ENCODE results near the gene ALDH2.

Gene ALDH2

GRCh38 chr12:111776836-111777344 lies 10.2 kb downstream of the ALDH2 start:
- no peak for DNase-seq (ENCODE audit: low read depth in 2 of 2)
- TF ChIP-seq, protein P1, sequence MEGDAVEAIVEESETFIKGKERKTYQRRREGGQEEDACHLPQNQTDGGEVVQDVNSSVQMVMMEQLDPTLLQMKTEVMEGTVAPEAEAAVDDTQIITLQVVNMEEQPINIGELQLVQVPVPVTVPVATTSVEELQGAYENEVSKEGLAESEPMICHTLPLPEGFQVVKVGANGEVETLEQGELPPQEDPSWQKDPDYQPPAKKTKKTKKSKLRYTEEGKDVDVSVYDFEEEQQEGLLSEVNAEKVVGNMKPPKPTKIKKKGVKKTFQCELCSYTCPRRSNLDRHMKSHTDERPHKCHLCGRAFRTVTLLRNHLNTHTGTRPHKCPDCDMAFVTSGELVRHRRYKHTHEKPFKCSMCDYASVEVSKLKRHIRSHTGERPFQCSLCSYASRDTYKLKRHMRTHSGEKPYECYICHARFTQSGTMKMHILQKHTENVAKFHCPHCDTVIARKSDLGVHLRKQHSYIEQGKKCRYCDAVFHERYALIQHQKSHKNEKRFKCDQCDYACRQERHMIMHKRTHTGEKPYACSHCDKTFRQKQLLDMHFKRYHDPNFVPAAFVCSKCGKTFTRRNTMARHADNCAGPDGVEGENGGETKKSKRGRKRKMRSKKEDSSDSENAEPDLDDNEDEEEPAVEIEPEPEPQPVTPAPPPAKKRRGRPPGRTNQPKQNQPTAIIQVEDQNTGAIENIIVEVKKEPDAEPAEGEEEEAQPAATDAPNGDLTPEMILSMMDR (IDR thresholded peaks at IDR 0.05; ENCODE audit: low read depth, low read length), result no peak
- H3K4me3 ChIP-seq (replicated peaks in 1 of 2; ENCODE audit: low read depth in 2 of 2, low read length in 2 of 2), result no peak overlapping the region

GRCh38 chr12:111777345-111778045 lies 10.8 kb downstream of the ALDH2 start:
- no peak for DNase-seq (ENCODE audit: low read depth in 2 of 2)
- TF ChIP-seq, protein P1 (IDR thresholded peaks at IDR 0.05; ENCODE audit: low read depth, low read length), result no peak
- H3K4me3 ChIP-seq (replicated peaks in 1 of 2; ENCODE audit: low read depth in 2 of 2, low read length in 2 of 2), result no peak overlapping the region

DNA sequence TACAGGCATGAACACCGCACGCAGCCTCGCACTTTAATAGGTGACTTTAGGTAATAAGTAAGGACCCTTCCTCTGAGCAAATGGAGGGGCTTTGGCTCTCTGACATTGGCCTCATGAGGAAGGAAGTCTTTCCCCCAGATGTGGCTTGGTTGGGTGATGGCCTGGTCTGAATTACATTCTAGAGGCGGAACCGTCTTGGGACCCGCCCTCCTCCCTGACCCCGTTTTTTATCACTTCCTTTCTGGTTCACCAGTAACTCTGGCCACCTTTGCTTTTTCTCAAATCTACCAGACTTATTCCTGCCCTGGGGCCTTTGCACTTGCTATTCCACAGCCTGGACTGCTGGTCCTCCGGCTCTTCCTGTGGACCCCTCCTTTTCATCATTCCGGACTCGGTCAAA lies 13.4 kb downstream of the ALDH2 start:
- H3K4me3 ChIP-seq (replicated peaks in 1 of 2; ENCODE audit: low read depth in 2 of 2, low read length in 2 of 2), result no peak overlapping the region
- no peak for DNase-seq (ENCODE audit: low read depth in 2 of 2)
- TF ChIP-seq, protein P1 (IDR thresholded peaks at IDR 0.05; ENCODE audit: low read depth, low read length), result no peak

GRCh38 chr12:111780615-111781014 lies 13.9 kb downstream of the ALDH2 start:
- no peak overlapping the region for H3K4me3 ChIP-seq (replicated peaks in 1 of 2; ENCODE audit: low read depth in 2 of 2, low read length in 2 of 2)
- DNase-seq (ENCODE audit: low read depth in 2 of 2), result no peak
- TF ChIP-seq, protein P1 (IDR thresholded peaks at IDR 0.05; ENCODE audit: low read depth, low read length), result no peak

- no peak overlapping the region for H3K4me3 ChIP-seq (replicated peaks in 1 of 2; ENCODE audit: low read depth in 2 of 2, low read length in 2 of 2)
- DNase-seq (ENCODE audit: low read depth in 2 of 2), result no peak
- TF ChIP-seq, protein P1 (IDR thresholded peaks at IDR 0.05; ENCODE audit: low read depth, low read length), result no peak
These were observed 14.4 kb downstream of the ALDH2 start for GRCh38 chr12:111781085-111781658.

DNA sequence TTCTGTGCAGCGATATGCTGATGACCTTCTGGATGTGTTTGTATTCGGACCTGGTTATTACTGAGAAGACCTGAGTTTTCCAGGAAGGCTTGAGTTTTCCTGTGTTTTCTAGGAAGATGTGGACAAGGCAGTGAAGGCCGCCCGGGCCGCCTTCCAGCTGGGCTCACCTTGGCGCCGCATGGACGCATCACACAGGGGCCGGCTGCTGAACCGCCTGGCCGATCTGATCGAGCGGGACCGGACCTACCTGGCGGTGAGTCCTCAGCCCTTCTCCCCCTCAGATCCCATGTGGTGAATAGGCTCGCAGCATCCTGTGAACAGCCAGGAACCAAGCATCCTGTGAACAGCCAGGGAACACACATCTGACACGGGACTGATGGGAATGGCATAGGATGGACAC lies 16.3 kb downstream of the ALDH2 start:
- H3K4me3 ChIP-seq (replicated peaks in 1 of 2; ENCODE audit: low read depth in 2 of 2, low read length in 2 of 2), result no peak overlapping the region
- DNase-seq (ENCODE audit: low read depth in 2 of 2), result no peak
- TF ChIP-seq, protein P1 (IDR thresholded peaks at IDR 0.05; ENCODE audit: low read depth, low read length), result no peak

Measured in cardiac fibroblast (primary cell).